Endothelial cell of umbilical vein (primary cell): ENCODE measurements around the gene TCEAL1.

Source experiments
- CTCF ChIP-seq, 2 donors: IDR thresholded peaks; 1 replicate in 1 of 2; 2 replicates in 1 of 2; pipeline ENCODE4 v1.5.1; 2011; ENCODE audit warnings: low read length in 2 of 2, mild to moderate bottlenecking in 2 of 2, moderate library complexity in 2 of 2, control low read depth in 1 of 2, inconsistent platforms in 1 of 2, low read depth in 1 of 2; ENCODE audit not compliant: insufficient read depth in 1 of 2; ENCODE audit errors: extremely low read depth in 1 of 2
- EZH2 ChIP-seq: IDR thresholded peaks from 2 replicates; pipeline ENCODE4 v1.6.1; 2012; ENCODE audit warnings: borderline replicate concordance, low read depth, mild to moderate bottlenecking, moderate library complexity, low read length, inconsistent platforms; ENCODE audit not compliant: severe bottlenecking
- POLR2A ChIP-seq: IDR thresholded peaks from 2 replicates; pipeline ENCODE4 v1.6.1; 2012; ENCODE audit warnings: low read depth, mild to moderate bottlenecking, control low read depth, low read length
- POLR2AphosphoS5 ChIP-seq: IDR thresholded peaks from 2 replicates; pipeline ENCODE4 v1.6.1; 2012; ENCODE audit warnings: low read depth, mild to moderate bottlenecking, control low read depth, low read length, moderate library complexity; ENCODE audit not compliant: insufficient read depth

GRCh38 chrX:103584596-103584995 is 44.2 kb upstream of the TCEAL1 start:
- TF ChIP-seq CTCF (IDR thresholded peaks at IDR 0.05; ENCODE audit: extremely low read depth in 1 of 2, insufficient read depth in 1 of 2, low read depth in 1 of 2, low read length in 2 of 2) (no peak), POLR2AphosphoS5 (no peak), EZH2 (no peak), POLR2A (no peak)
